SJCRH30 (cell line): ENCODE results near the gene LCN12. TPM values are rescaled to one million over a fixed set of nuclear protein-coding genes. Genes with fewer than 3 reads are reported as not detected.
"Not testable (repeated sequence)": the region's sequence is repeated elsewhere in the genome, so short reads cannot be mapped to it uniquely, and the experiment has no call there.

Experiments
- DNase-seq, 2 experiments: peaks; one replicate each; pipeline ENCODE4 v3.0.0-alpha.2; 2015 to 2020
- H3K27ac ChIP-seq: fragments of 250-450 bp; sonication (Bioruptor Pico); 2 replicates; pipeline ENCODE4 v1.5.1; 2020; ENCODE audit warnings: mild to moderate bottlenecking, moderate library complexity
- H3K27me3 ChIP-seq: fragments of 250-450 bp; sonication (Bioruptor Pico); 2 replicates; pipeline ENCODE4 v1.5.1; 2020; ENCODE audit warnings: mild to moderate bottlenecking, moderate library complexity
- H3K36me3 ChIP-seq: fragments of 250-450 bp; sonication (Bioruptor Pico); 2 replicates; pipeline ENCODE4 v1.5.1; 2020; ENCODE audit warnings: mild to moderate bottlenecking, moderate library complexity
- H3K4me1 ChIP-seq: fragments of 250-450 bp; sonication (Bioruptor Pico); 2 replicates; pipeline ENCODE4 v1.5.1; 2020; ENCODE audit warnings: mild to moderate bottlenecking, moderate library complexity
- H3K4me3 ChIP-seq: fragments of 250-450 bp; sonication (Bioruptor Pico); 2 replicates; pipeline ENCODE4 v1.5.1; 2020; ENCODE audit warnings: mild to moderate bottlenecking, moderate library complexity
- H3K9me3 ChIP-seq: fragments of 250-450 bp; sonication (Bioruptor Pico); replicated peaks from 2 replicates; pipeline ENCODE4 v1.5.1; 2020; ENCODE audit warnings: mild to moderate bottlenecking, moderate library complexity
- total RNA-seq: library from RNA; depleted of rRNA; stranded (reverse); fragments of >200 nt; shearing (Covaris generic); gene quantifications from 2 replicates; pipeline ENCODE4 v1.2.3, GENCODE V29; 2014; rRNA removed

Gene LCN12
- total RNA-seq, 1 experiment from 2014 or later = not detected

- no peak overlapping the region for H3K4me3 ChIP-seq
- H3K9me3 ChIP-seq = peaks cover 9% of the 10 kb centered on the region
- peaks cover 11% of the 10 kb centered on the region; the same call in 1 of the 2 replicates for H3K4me1 ChIP-seq
- H3K27ac ChIP-seq = no peak overlapping the region
- no peaks in the 10 kb centered on the region for H3K27me3 ChIP-seq
- no peaks in the 10 kb centered on the region for H3K36me3 ChIP-seq
- no peak for DNase-seq
These were observed 50.0 kb downstream of the LCN12 start for GRCh38 chr9:137001857-137002645.

- Histone ChIP-seq H3K4me1 (peaks cover 15% of the 10 kb centered on the region), H3K9me3 (peaks cover 9% of the 10 kb centered on the region), H3K27me3 (no peaks in the 10 kb centered on the region), H3K36me3 (no peaks in the 10 kb centered on the region), H3K27ac (no peak overlapping the region), H3K4me3 (no peak overlapping the region)
- no peak for DNase-seq
These were observed 50.6 kb downstream of the LCN12 start for GRCh38 chr9:137002646-137003041.

GRCh38 chr9:137004285-137004684 is 52.2 kb downstream of the LCN12 start:
- not testable (repeated sequence) for DNase-seq, H3K9me3 ChIP-seq, H3K27ac ChIP-seq, H3K27me3 ChIP-seq, H3K36me3 ChIP-seq, H3K4me3 ChIP-seq
- peaks cover 22% of the 10 kb centered on the region for H3K4me1 ChIP-seq

Other genes with a start within 250 kb of the LCN12 start
- gene DIPK1B, start 239.7 kb upstream of the LCN12 start, total RNA-seq = 5.0 and 6.1 TPM in 2 replicates
- gene LCN10, start 209.3 kb upstream of the LCN12 start, total RNA-seq = 0.10 TPM in 1 of 2 replicates, not detected in the other
- gene LCN6, start 203.7 kb upstream of the LCN12 start, total RNA-seq = not detected in 2 replicates
- not detected in 2 replicates for gene LCN8, start 194.0 kb upstream of the LCN12 start, total RNA-seq
- gene LCN15, start 187.8 kb upstream of the LCN12 start, total RNA-seq = not detected in 2 replicates
- gene TMEM141, start 160.9 kb upstream of the LCN12 start, total RNA-seq = 17.3 and 26.2 TPM in 2 replicates
- gene CCDC183, start 155.9 kb upstream of the LCN12 start, total RNA-seq = 0.14 TPM in 1 of 2 replicates, not detected in the other
- gene RABL6, start 144.3 kb upstream of the LCN12 start, total RNA-seq = 102 and 108 TPM in 2 replicates
- gene AJM1, start 109.8 kb upstream of the LCN12 start, total RNA-seq = 0.35 and 0.77 TPM in 2 replicates
- gene PHPT1, start 102.9 kb upstream of the LCN12 start, total RNA-seq = 79.9 and 109 TPM in 2 replicates
- gene MAMDC4, start 99.9 kb upstream of the LCN12 start, total RNA-seq = 1.9 and 4.4 TPM in 2 replicates
- 410 and 447 TPM in 2 replicates for gene EDF1, start 86.0 kb upstream of the LCN12 start, total RNA-seq
- 19.5 and 23.6 TPM in 2 replicates for gene TRAF2, start 65.8 kb upstream of the LCN12 start, total RNA-seq
- gene FBXW5, start 7.5 kb upstream of the LCN12 start, total RNA-seq = 37.1 and 40.4 TPM in 2 replicates
- gene C8G, start 7.0 kb upstream of the LCN12 start, total RNA-seq = not detected in 2 replicates
- gene PTGDS, start 25.2 kb downstream of the LCN12 start, total RNA-seq = not detected in 2 replicates
- gene LCNL1, start 30.7 kb downstream of the LCN12 start, total RNA-seq = not detected in 2 replicates
- gene PAXX, start 40.1 kb downstream of the LCN12 start, total RNA-seq = 25.9 and 27.8 TPM in 2 replicates
- gene CLIC3, start 44.3 kb downstream of the LCN12 start, total RNA-seq = 0.28 and 0.55 TPM in 2 replicates
- 4.0 and 4.6 TPM in 2 replicates for gene ABCA2, start 76.0 kb downstream of the LCN12 start, total RNA-seq
- gene FUT7, start 79.8 kb downstream of the LCN12 start, total RNA-seq = not detected in 2 replicates
- gene NPDC1, start 93.9 kb downstream of the LCN12 start, total RNA-seq = 0.51 and 0.91 TPM in 2 replicates
- 1.9 and 2.0 TPM in 2 replicates for gene ENTPD2, start 101.8 kb downstream of the LCN12 start, total RNA-seq
- gene SAPCD2, start 118.3 kb downstream of the LCN12 start, total RNA-seq = 69.7 and 71.0 TPM in 2 replicates
- 12.6 and 13.8 TPM in 2 replicates for gene UAP1L1, start 125.2 kb downstream of the LCN12 start, total RNA-seq
- gene MAN1B1, start 134.7 kb downstream of the LCN12 start, total RNA-seq = 38.4 and 42.6 TPM in 2 replicates
- 12.6 and 13.4 TPM in 2 replicates for gene DPP7, start 162.5 kb downstream of the LCN12 start, total RNA-seq
- gene GRIN1, start 186.9 kb downstream of the LCN12 start, total RNA-seq = 0.49 and 2.0 TPM in 2 replicates
- gene LRRC26, start 217.8 kb downstream of the LCN12 start, total RNA-seq = 0.24 and 0.53 TPM in 2 replicates
- gene TMEM210, start 219.8 kb downstream of the LCN12 start, total RNA-seq = not detected in 2 replicates
- 29.7 and 38.7 TPM in 2 replicates for gene ANAPC2, start 236.3 kb downstream of the LCN12 start, total RNA-seq
- 73.0 and 88.1 TPM in 2 replicates for gene SSNA1, start 236.4 kb downstream of the LCN12 start, total RNA-seq
- 14.0 and 14.8 TPM in 2 replicates for gene TPRN, start 248.5 kb downstream of the LCN12 start, total RNA-seq